Endothelial cell of umbilical vein (primary cell): ENCODE measurements around the gene TTYH3. TPM values are rescaled to one million over a fixed set of nuclear protein-coding genes. Genes with fewer than 3 reads are reported as not detected.

ENCODE experiments used
- Bru-seq: library from RNA; stranded (reverse); fragments of 400-500 nt; gene quantifications from one replicate; lab custom pipeline; 2021; lab: Mats Ljungman, UMichigan
- BruChase-seq, 2 experiments: library from RNA; stranded (reverse); fragments of 400-500 nt; gene quantifications; one replicate each; lab custom pipeline; 2021; lab: Mats Ljungman, UMichigan
- BruUV-seq: library from RNA; stranded (reverse); fragments of 400-500 nt; replicated peaks from 2 replicates; lab custom pipeline; 2021; lab: Mats Ljungman, UMichigan
- CTCF ChIA-PET: fragments of 300-600, 350-600 bp; sonication (Branson Sonifier 250); formaldehyde crosslinking; loops from one replicate; lab custom pipeline; 2021; ENCODE audit warnings: antibody characterized with exemption, inconsistent platforms; lab: Charles Lee
- POLR2A ChIA-PET: fragments of 300-600, 350-600 bp; sonication (Branson Sonifier 250); formaldehyde crosslinking; loops from one replicate; lab custom pipeline; 2021; ENCODE audit warnings: antibody characterized with exemption, inconsistent platforms; lab: Charles Lee
- DNase-seq: peaks from one replicate; pipeline ENCODE4 v3.0.0-alpha.2; 2011; ENCODE audit warnings: low read depth, low spot score
- FAIRE-seq: peaks from 2 replicates; lab custom pipeline; 2011; peaks lifted over from hg19 to GRCh38; lab: Jason Lieb, UNC
- H2AFZ ChIP-seq: 2 replicates; pipeline ENCODE4 v1.6.0; 2012; ENCODE audit warnings: low read depth, low read length, control low read depth, inconsistent platforms
- H3K27ac ChIP-seq: 2 replicates; pipeline ENCODE4 v1.5.1; 2011; ENCODE audit warnings: low read depth, mild to moderate bottlenecking, control low read depth, low read length, moderate library complexity; ENCODE audit not compliant: insufficient read depth
- H3K27me3 ChIP-seq, 2 experiments: 2 replicates each; pipeline versions ENCODE4 v1.6.0 to v1.6.1; 2011; ENCODE audit warnings: low read length in 2 of 2, mixed read lengths in 1 of 2; ENCODE audit not compliant: control insufficient read depth in 2 of 2, insufficient read depth in 2 of 2
- H3K36me3 ChIP-seq, 2 experiments: 2 replicates in 1 of 2; 3 replicates in 1 of 2; pipeline ENCODE4 v1.5.1; 2011; ENCODE audit warnings: low read length in 2 of 2, mild to moderate bottlenecking in 1 of 2, moderate library complexity in 1 of 2; ENCODE audit not compliant: control insufficient read depth in 2 of 2, insufficient read depth in 2 of 2; ENCODE audit errors: extremely low read depth in 1 of 2
- H3K4me1 ChIP-seq: 3 replicates; pipeline ENCODE4 v1.5.1; 2011; ENCODE audit warnings: mild to moderate bottlenecking, low read length; ENCODE audit not compliant: control insufficient read depth, insufficient read depth; ENCODE audit errors: extremely low read depth
- H3K4me2 ChIP-seq: 2 replicates; pipeline ENCODE4 v1.6.1; 2011; ENCODE audit warnings: low read length, control low read depth, mixed read lengths; ENCODE audit not compliant: insufficient read depth
- H3K4me3 ChIP-seq, 3 experiments: fragments of 200-600 bp in 1 of 3; sonication (generic), shearing (Covaris generic) in 1 of 3; replicated peaks in 1 of 3; 2 replicates each; pipeline ENCODE4 v1.5.1; 2011 to 2016; ENCODE audit warnings: control low read depth in 3 of 3, low read length in 3 of 3, mild to moderate bottlenecking in 2 of 3, inconsistent platforms in 1 of 3, low read depth in 1 of 3, moderate library complexity in 1 of 3; ENCODE audit not compliant: insufficient read depth in 1 of 3
- H3K79me2 ChIP-seq: 2 replicates; pipeline ENCODE4 v1.6.0; 2012; ENCODE audit warnings: low read length, inconsistent platforms; ENCODE audit not compliant: control insufficient read depth, insufficient read depth
- H3K9ac ChIP-seq: replicated peaks from 2 replicates; pipeline ENCODE3; 2011; ENCODE audit warnings: low read length, control low read depth; ENCODE audit not compliant: insufficient read depth; ENCODE audit errors: extremely low read depth
- H3K9me1 ChIP-seq: replicated peaks from 3 replicates; pipeline ENCODE4 v1.6.0; 2011; ENCODE audit warnings: mild to moderate bottlenecking, low read length; ENCODE audit not compliant: control insufficient read depth, insufficient read depth; ENCODE audit errors: extremely low read depth
- H3K9me3 ChIP-seq: replicated peaks from 2 replicates; pipeline ENCODE4 v1.5.1; 2012; ENCODE audit warnings: low read length, inconsistent platforms; ENCODE audit not compliant: control insufficient read depth, insufficient read depth
- H4K20me1 ChIP-seq: replicated peaks from 2 replicates; pipeline ENCODE3; 2011; ENCODE audit warnings: mild to moderate bottlenecking, low read length; ENCODE audit not compliant: control insufficient read depth, insufficient read depth; ENCODE audit errors: extremely low read depth
- EZH2 ChIP-seq: IDR thresholded peaks from 2 replicates; pipeline ENCODE4 v1.6.1; 2012; ENCODE audit warnings: borderline replicate concordance, low read depth, mild to moderate bottlenecking, moderate library complexity, low read length, inconsistent platforms; ENCODE audit not compliant: severe bottlenecking
- FOS ChIP-seq: IDR thresholded peaks from 2 replicates; pipeline ENCODE4 v1.6.1; 2011; ENCODE audit warnings: mild to moderate bottlenecking, low read length, moderate library complexity, borderline replicate concordance; ENCODE audit not compliant: insufficient read depth
- GATA2 ChIP-seq: IDR thresholded peaks from 2 replicates; pipeline ENCODE4 v1.7.0; 2011; ENCODE audit warnings: low read depth, mild to moderate bottlenecking, moderate library complexity, mixed read lengths, low read length; ENCODE audit not compliant: insufficient read length, insufficient read depth
- JUN ChIP-seq: IDR thresholded peaks from 2 replicates; pipeline ENCODE4 v1.6.1; 2011; ENCODE audit warnings: borderline replicate concordance, low read depth; ENCODE audit not compliant: insufficient read length, insufficient read depth
- MYC ChIP-seq: IDR thresholded peaks from one replicate; pipeline ENCODE4 v1.6.1; 2011; ENCODE audit warnings: mild to moderate bottlenecking, low read depth, low read length
- POLR2A ChIP-seq: IDR thresholded peaks from 2 replicates; pipeline ENCODE4 v1.6.1; 2012; ENCODE audit warnings: low read depth, mild to moderate bottlenecking, control low read depth, low read length
- POLR2AphosphoS5 ChIP-seq: IDR thresholded peaks from 2 replicates; pipeline ENCODE4 v1.6.1; 2012; ENCODE audit warnings: low read depth, mild to moderate bottlenecking, control low read depth, low read length, moderate library complexity; ENCODE audit not compliant: insufficient read depth
- dilution Hi-C: fragments of 300-500 bp; cut with MboI; formaldehyde crosslinking; loops from one replicate; pipeline ENCODE4 v1.15.0; 2019; ENCODE audit warnings: low sequenced_read_pairs; ENCODE audit not compliant: extremely low pct_ligation_motif_present
- intact Hi-C: fragments of 100-400 bp; cut with micrococcal nuclease; formaldehyde crosslinking; loops from one replicate; pipeline ENCODE4 v1.10.0; 2022
- long read RNA-seq: library from polyadenylated mRNA; stranded (forward); transcript quantifications from one replicate; pipeline ENCODE4 v2.0.0, GENCODE V29; 2021
- polyA minus RNA-seq, 3 experiments: library from RNA; depleted of rRNA, polyadenylated mRNA; stranded (reverse); fragments of >200 nt; gene quantifications; 1 replicate in 1 of 3; 2 replicates in 2 of 3; pipeline ENCODE4 v1.2.3, GENCODE V29; 2011
- polyA plus RNA-seq, 4 experiments: library from polyadenylated mRNA; depleted of rRNA in 3 of 4; stranded (reverse) in 3 of 4; unstranded in 1 of 4; fragments of >200 nt; gene quantifications; 2 replicates each; pipeline versions ENCODE4 v1.2.1 to v1.2.3, GENCODE V29; 2011 to 2012; ENCODE audit warnings: missing spikeins in 1 of 4
- total RNA-seq: library from RNA; stranded (reverse); gene quantifications from 2 replicates; pipeline ENCODE4 v1.2.3, GENCODE V29; 2021
- TF ChIP-seq, protein P1 (sequence below): IDR thresholded peaks from 2 replicates; pipeline ENCODE4 v1.6.1; 2011; ENCODE audit not compliant: insufficient read depth, insufficient read length
- TF ChIP-seq, protein P2 (sequence below), 2 donors: IDR thresholded peaks; 1 replicate in 1 of 2; 2 replicates in 1 of 2; pipeline ENCODE4 v1.5.1; 2011; ENCODE audit warnings: low read length in 2 of 2, mild to moderate bottlenecking in 2 of 2, moderate library complexity in 2 of 2, control low read depth in 1 of 2, inconsistent platforms in 1 of 2, low read depth in 1 of 2; ENCODE audit not compliant: insufficient read depth in 1 of 2; ENCODE audit errors: extremely low read depth in 1 of 2

The TTYH3 gene
- total RNA-seq (277 and 280 TPM in 2 replicates), polyA plus RNA-seq (143 and 192 TPM in 2 replicates), polyA minus RNA-seq (107 and 122 TPM in 2 replicates), Bru-seq, nascent RNA (percentile 67 among the genes with signal in this experiment), BruChase-seq, experiment 1, labeled RNA remaining after a 6-hour chase (percentile 97 among the genes with signal in this experiment), BruChase-seq, experiment 2, labeled RNA remaining after a 2-hour chase (percentile 94 among the genes with signal in this experiment)
- 79.9 and 112 TPM in 2 replicates for polyA plus RNA-seq (2011; cell fraction: cytosol; rRNA removed)
- 107 and 132 TPM in 2 replicates for polyA plus RNA-seq (2011; cell fraction: nucleus; rRNA removed)
- 116 and 150 TPM in 2 replicates for polyA plus RNA-seq (2012)
- polyA minus RNA-seq (2011; cell fraction: cytosol; rRNA and poly(A)+ RNA removed), result 4.9 TPM
- polyA minus RNA-seq (2011; cell fraction: nucleus; rRNA and poly(A)+ RNA removed), result 45.1 and 83.7 TPM in 2 replicates
- long read RNA-seq, full-length matches to known transcripts, result 171 of 477 reads
- long read RNA-seq, partial matches to known transcripts, result 291 of 477 reads
- long read RNA-seq, other reads (novel, unspliced or antisense), result 15 of 477 reads

DNA sequence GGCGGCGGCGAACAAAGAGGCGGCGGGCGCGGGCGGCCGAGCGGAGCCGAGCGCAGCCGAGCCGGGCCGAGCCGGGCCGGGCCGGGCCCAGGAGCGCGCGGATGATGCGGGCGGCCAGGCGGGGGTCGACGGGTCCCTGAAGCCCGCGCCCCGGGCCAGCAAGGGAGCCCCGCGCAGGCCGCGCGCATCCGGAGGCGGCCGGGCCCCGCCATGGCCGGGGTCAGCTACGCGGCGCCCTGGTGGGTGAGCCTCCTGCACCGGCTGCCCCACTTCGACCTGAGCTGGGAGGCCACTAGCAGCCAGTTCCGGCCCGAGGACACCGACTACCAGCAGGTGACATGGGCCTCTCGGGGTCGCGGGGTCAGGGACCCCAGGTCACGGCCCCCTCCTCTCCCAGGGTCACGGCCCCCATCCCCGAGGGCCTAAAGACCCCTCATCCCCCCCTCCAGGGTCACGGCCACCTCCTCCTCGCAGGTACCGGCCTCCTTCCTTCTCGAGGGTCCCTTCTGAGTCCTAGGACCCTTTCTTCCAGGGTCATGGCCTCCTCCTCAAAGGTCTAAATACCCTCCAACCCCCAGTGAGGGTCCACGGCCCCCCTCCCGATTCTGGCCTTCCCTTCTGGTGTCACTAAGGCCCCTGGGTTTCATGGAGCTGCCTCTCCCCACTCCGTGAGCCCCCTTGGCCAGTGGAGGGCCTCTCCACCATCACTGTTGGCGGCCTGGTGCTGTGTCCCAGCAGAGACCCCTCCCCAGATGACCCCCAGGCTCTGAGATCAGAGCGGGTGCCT is at the start of gene TTYH3:
Gene TTYH3 (plus strand): TSS at position 41 of the 787 bp plus-strand sequence. CDS start 170 bp downstream, at position 211.
- dilution Hi-C loops (no loop called here), intact Hi-C loops (loop anchor here (1.0 to 10.0 kb wide), 4 partner anchors 25 to 229 kb away; partner anchors contain the start of genes BRAT1, CHST12 and GRIFIN)
- H3K4me3 ChIP-seq, result peak within 1 kb of the TSS; percentile 80 to 97 (median 83)
- H4K20me1 ChIP-seq, result peaks cover 3% of the 10 kb centered on the region
- peak within 1 kb of the TSS; percentile 97 for H3K9ac ChIP-seq
- peaks cover 32% of the 10 kb centered on the region for H3K4me1 ChIP-seq
- TSS peak; percentile 44 for BruUV-seq
- TF ChIP-seq FOS (no peak), POLR2A (peak; percentile 47), JUN (no peak), POLR2AphosphoS5 (peak; percentile 15), EZH2 (no peak), GATA2 (no peak), MYC (no peak)
- TF ChIP-seq, protein P1, sequence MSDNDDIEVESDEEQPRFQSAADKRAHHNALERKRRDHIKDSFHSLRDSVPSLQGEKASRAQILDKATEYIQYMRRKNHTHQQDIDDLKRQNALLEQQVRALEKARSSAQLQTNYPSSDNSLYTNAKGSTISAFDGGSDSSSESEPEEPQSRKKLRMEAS, result no peak
- TF ChIP-seq, protein P2, sequence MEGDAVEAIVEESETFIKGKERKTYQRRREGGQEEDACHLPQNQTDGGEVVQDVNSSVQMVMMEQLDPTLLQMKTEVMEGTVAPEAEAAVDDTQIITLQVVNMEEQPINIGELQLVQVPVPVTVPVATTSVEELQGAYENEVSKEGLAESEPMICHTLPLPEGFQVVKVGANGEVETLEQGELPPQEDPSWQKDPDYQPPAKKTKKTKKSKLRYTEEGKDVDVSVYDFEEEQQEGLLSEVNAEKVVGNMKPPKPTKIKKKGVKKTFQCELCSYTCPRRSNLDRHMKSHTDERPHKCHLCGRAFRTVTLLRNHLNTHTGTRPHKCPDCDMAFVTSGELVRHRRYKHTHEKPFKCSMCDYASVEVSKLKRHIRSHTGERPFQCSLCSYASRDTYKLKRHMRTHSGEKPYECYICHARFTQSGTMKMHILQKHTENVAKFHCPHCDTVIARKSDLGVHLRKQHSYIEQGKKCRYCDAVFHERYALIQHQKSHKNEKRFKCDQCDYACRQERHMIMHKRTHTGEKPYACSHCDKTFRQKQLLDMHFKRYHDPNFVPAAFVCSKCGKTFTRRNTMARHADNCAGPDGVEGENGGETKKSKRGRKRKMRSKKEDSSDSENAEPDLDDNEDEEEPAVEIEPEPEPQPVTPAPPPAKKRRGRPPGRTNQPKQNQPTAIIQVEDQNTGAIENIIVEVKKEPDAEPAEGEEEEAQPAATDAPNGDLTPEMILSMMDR (IDR thresholded peaks at IDR 0.05; ENCODE audit: extremely low read depth in 1 of 2, insufficient read depth in 1 of 2, low read depth in 1 of 2, low read length in 2 of 2), result no peak
- H3K27me3 ChIP-seq, result no peaks in the 10 kb centered on the region
- H3K79me2 ChIP-seq, result peaks cover 53% of the 10 kb centered on the region
- peak within 1 kb of the TSS; percentile 89 for H3K4me2 ChIP-seq
- H3K9me1 ChIP-seq, result no peaks in the 10 kb centered on the region
- no peak for FAIRE-seq
- CTCF ChIA-PET, result interaction anchor here (0.7 to 6.1 kb wide), 9 partner anchors 23 to 180 kb away, joined by 3 to 42 read pairs (median 3); no protein-coding TSS in a partner anchor
- POLR2A ChIA-PET, result interaction anchor here (1.5 kb wide), 1 partner anchor 11 kb away, joined by 5 read pairs; no protein-coding TSS in a partner anchor
- DNase-seq, result peak; percentile 5
- peaks cover 0 to 4% of the 10 kb centered on the region in 2 experiments for H3K36me3 ChIP-seq
- H3K27ac ChIP-seq, result peak within 1 kb of the TSS; percentile 90
- no peaks in the 10 kb centered on the region for H3K9me3 ChIP-seq
- H2AFZ ChIP-seq, result peak within 1 kb of the TSS; percentile 73
